Measurements from ENCODE around the gene SPATA32.

Gene SPATA32

GRCh38 chr17:45294506-45294905, 32.6 kb upstream of the SPATA32 start:
- no peak for TF ChIP-seq CTCF (conservative IDR thresholded peaks at IDR 0.05; ENCODE audit: low read depth)
- ChIA-PET POLR2A (ENCODE audit: low non-redundant PET) (interaction anchor here (0.7 kb wide), 1 partner anchor 15 kb away, joined by 3 read pairs; no protein-coding TSS in a partner anchor), CTCF (interaction anchor here (0.7 to 2.3 kb wide), 2 partner anchors 13 to 23 kb away, joined by 3 to 10 read pairs; partner anchors contain the start of gene MAP3K14)
- peak; percentile 55 for DNase-seq (ENCODE audit: low spot score)
- H3K27ac ChIP-seq = peak overlapping the region; percentile 93

- ChIA-PET POLR2A (ENCODE audit: low non-redundant PET) (interaction anchor here (0.7 kb wide), 1 partner anchor 16 kb away, joined by 3 read pairs; no protein-coding TSS in a partner anchor), CTCF (interaction anchor here (0.7 to 2.3 kb wide), 4 partner anchors 14 to 24 kb away, joined by 3 to 10 read pairs (median 5); partner anchors contain the start of gene MAP3K14)
- TF ChIP-seq CTCF (conservative IDR thresholded peaks at IDR 0.05; ENCODE audit: low read depth) = no peak
- H3K27ac ChIP-seq = peak overlapping the region; percentile 93
- peak; percentile 76 for DNase-seq (ENCODE audit: low spot score)
Measured at GRCh38 chr17:45293413-45294211, 31.7 kb upstream of the SPATA32 start.

GRCh38 chr17:45292696-45293412, 31.0 kb upstream of the SPATA32 start:
- ChIA-PET CTCF (interaction anchor here (0.6 to 2.3 kb wide), 4 partner anchors 15 to 94 kb away, joined by 3 to 10 read pairs (median 5); no protein-coding TSS in a partner anchor), POLR2A (ENCODE audit: low non-redundant PET) (no interaction called here)
- no peak for DNase-seq (ENCODE audit: low spot score)
- no peak for TF ChIP-seq CTCF (conservative IDR thresholded peaks at IDR 0.05; ENCODE audit: low read depth)
- H3K27ac ChIP-seq = peak overlapping the region; percentile 93

- POLR2A ChIA-PET (ENCODE audit: low non-redundant PET) = no interaction called here
- H3K27ac ChIP-seq = peak overlapping the region; percentile 93
- TF ChIP-seq CTCF (conservative IDR thresholded peaks at IDR 0.05; ENCODE audit: low read depth) = no peak
- no peak for DNase-seq (ENCODE audit: low spot score)
- CTCF ChIA-PET = no interaction called here
Measured at GRCh38 chr17:45291171-45291805, 29.4 kb upstream of the SPATA32 start.

GRCh38 chr17:45290269-45290765, 28.4 kb upstream of the SPATA32 start:
- ChIA-PET POLR2A (ENCODE audit: low non-redundant PET) (no interaction called here), CTCF (no interaction called here)
- DNase-seq (ENCODE audit: low spot score) = no peak
- TF ChIP-seq CTCF (conservative IDR thresholded peaks at IDR 0.05; ENCODE audit: low read depth) = no peak
- H3K27ac ChIP-seq = peak overlapping the region; percentile 87
